GM18519 (cell line): ENCODE measurements around the gene ARHGEF1.

Source experiments
- ATAC-seq: cut with Tn5 transposase; IDR thresholded peaks from one replicate; pipeline ENCODE4 v1.9.1; 2021; ENCODE audit warnings: mild to moderate bottlenecking, moderate library complexity; ENCODE audit not compliant: unreplicated experiment, low FRiP score

ARHGEF1 gene

GRCh38 chr19:41883463-41883820, 458 bp downstream of the ARHGEF1 start:
- ATAC-seq, result no peak

GRCh38 chr19:41883821-41884733, 1.1 kb downstream of the ARHGEF1 start:
- peak; percentile 41 for ATAC-seq

- ATAC-seq, result no peak
Observed at GRCh38 chr19:41886761-41887710, 4.1 kb downstream of the ARHGEF1 start.

GRCh38 chr19:41887711-41888382, 4.9 kb downstream of the ARHGEF1 start:
- no peak for ATAC-seq

- ATAC-seq, result no peak
Observed at GRCh38 chr19:41888926-41889325, 5.9 kb downstream of the ARHGEF1 start.

GRCh38 chr19:41889896-41890295, 6.9 kb downstream of the ARHGEF1 start:
- ATAC-seq, result no peak

- ATAC-seq, result no peak
Observed at GRCh38 chr19:41890936-41891335, 8.0 kb downstream of the ARHGEF1 start.

- ATAC-seq, result no peak
Observed at GRCh38 chr19:41892173-41892902, 9.4 kb downstream of the ARHGEF1 start.

GRCh38 chr19:41893899-41894298, 10.9 kb downstream of the ARHGEF1 start:
- ATAC-seq, result no peak

GRCh38 chr19:41894350-41894749, 11.4 kb downstream of the ARHGEF1 start:
- ATAC-seq, result no peak

GRCh38 chr19:41895745-41896580, 13.0 kb downstream of the ARHGEF1 start:
- ATAC-seq, result no peak

- no peak for ATAC-seq
Observed at GRCh38 chr19:41896581-41896942, 13.6 kb downstream of the ARHGEF1 start.

- ATAC-seq, result no peak
Observed at GRCh38 chr19:41897181-41897580, 14.2 kb downstream of the ARHGEF1 start.

- no peak for ATAC-seq
Observed at GRCh38 chr19:41897820-41898219, 14.8 kb downstream of the ARHGEF1 start.

- ATAC-seq, result no peak
Observed at GRCh38 chr19:41898235-41898634, 15.3 kb downstream of the ARHGEF1 start.

- no peak for ATAC-seq
Observed at GRCh38 chr19:41901707-41902360, 18.9 kb downstream of the ARHGEF1 start.

- ATAC-seq, result no peak
Observed at GRCh38 chr19:41902594-41902993, 19.6 kb downstream of the ARHGEF1 start.

- ATAC-seq, result no peak
Observed at GRCh38 chr19:41903193-41903953, 20.4 kb downstream of the ARHGEF1 start.
